ENCODE measurements around the gene MPDZ.

Gene MPDZ

DNA sequence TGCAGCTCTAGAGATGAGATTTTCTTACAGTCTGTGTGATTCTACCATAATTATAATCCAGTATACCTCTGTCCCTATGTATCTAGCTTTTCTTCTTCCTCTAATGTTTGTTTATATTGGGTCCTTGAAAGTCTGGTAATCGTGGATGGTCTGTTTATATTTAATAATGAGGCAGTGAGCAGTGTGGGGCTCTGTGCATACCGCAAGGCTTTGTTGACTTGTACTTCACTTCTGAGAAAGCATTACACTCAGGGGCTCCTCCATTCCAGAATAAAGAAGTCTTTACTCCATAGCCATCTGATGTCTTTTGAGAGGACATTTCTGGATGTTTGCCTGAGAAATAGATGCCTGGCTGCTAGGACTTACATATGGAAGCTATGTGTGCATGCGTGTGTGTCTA, 4.5 kb upstream of the MPDZ start:
- Histone ChIP-seq H3K27me3 (ENCODE audit: control insufficient read depth, insufficient read depth, low read length) (no peaks in the 10 kb centered on the region), H3K9me3 (ENCODE audit: control insufficient read depth, low read length) (no peaks in the 10 kb centered on the region), H3K4me3 (ENCODE audit: low read depth, low read length) (no peak overlapping the region), H3K36me3 (ENCODE audit: control insufficient read depth, insufficient read depth, low read length) (no peaks in the 10 kb centered on the region), H3K9ac (no peak overlapping the region), H2AFZ (no peak overlapping the region), H3K79me2 (no peaks in the 10 kb centered on the region), H3K4me1 (no peaks in the 10 kb centered on the region), H3K27ac (no peak overlapping the region), H3K4me2 (ENCODE audit: low read length) (no peak overlapping the region)
- TF ChIP-seq, protein P1, sequence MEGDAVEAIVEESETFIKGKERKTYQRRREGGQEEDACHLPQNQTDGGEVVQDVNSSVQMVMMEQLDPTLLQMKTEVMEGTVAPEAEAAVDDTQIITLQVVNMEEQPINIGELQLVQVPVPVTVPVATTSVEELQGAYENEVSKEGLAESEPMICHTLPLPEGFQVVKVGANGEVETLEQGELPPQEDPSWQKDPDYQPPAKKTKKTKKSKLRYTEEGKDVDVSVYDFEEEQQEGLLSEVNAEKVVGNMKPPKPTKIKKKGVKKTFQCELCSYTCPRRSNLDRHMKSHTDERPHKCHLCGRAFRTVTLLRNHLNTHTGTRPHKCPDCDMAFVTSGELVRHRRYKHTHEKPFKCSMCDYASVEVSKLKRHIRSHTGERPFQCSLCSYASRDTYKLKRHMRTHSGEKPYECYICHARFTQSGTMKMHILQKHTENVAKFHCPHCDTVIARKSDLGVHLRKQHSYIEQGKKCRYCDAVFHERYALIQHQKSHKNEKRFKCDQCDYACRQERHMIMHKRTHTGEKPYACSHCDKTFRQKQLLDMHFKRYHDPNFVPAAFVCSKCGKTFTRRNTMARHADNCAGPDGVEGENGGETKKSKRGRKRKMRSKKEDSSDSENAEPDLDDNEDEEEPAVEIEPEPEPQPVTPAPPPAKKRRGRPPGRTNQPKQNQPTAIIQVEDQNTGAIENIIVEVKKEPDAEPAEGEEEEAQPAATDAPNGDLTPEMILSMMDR (IDR thresholded peaks at IDR 0.05), result no peak

DNA sequence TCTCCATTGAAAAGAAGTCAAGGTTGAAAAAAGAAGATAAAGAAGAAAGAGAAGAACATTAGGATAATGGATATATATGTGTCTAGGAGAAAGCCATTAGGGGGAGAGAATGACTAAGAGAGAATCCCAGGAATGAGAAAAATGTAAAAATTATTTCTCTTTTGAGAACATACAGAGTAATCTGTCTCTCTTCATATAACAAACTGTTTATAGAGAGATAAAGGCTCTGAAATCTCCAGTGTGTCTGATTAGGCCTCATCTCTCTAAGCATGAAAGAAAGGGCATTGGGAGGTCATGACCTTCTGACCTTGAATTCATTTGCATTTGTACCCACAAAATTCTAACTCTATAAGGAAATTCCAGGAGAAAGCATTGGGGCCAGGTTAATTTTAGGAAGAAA, 3.5 kb upstream of the MPDZ start:
- no peaks in the 10 kb centered on the region for H3K36me3 ChIP-seq (ENCODE audit: control insufficient read depth, insufficient read depth, low read length)
- H3K27ac ChIP-seq, result no peak overlapping the region
- no peak overlapping the region for H2AFZ ChIP-seq
- TF ChIP-seq, protein P1 (IDR thresholded peaks at IDR 0.05), result no peak
- H3K79me2 ChIP-seq, result no peaks in the 10 kb centered on the region
- no peak overlapping the region for H3K4me3 ChIP-seq (ENCODE audit: low read depth, low read length)
- H3K27me3 ChIP-seq (ENCODE audit: control insufficient read depth, insufficient read depth, low read length), result no peaks in the 10 kb centered on the region
- no peak overlapping the region for H3K9ac ChIP-seq
- no peaks in the 10 kb centered on the region for H3K4me1 ChIP-seq
- no peaks in the 10 kb centered on the region for H3K9me3 ChIP-seq (ENCODE audit: control insufficient read depth, low read length)
- H3K4me2 ChIP-seq (ENCODE audit: low read length), result no peak overlapping the region

DNA sequence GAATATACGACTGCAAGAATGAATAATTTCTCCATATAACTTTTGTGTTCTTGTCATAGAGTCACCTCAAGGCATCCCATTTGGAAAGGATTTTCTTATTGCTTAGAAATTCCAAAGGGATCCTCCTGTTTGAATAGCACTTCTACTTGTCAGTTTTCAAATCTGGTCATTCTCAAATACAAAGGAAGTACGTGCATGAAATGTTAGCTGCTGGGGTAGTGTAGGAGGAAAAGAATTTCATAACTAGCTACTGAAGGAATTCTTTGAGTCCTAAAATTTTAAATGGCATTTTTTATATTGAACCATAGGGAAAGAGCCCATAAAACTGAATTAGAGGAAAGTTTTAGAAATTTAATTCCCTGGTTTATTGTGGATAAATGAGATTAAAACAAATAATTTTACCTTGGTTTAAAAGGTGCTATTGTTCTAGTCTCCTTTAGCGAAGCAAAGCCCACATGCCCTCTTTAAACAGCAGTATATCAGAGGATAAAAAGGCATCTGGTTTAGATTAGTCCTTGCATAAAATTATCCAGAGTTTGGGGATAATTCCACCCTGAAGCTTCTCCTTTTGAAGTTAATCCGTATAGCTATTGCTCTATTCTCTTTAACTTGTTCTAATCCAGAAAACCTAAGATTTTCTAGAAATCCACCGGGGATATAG, 2.0 kb upstream of the MPDZ start:
- TF ChIP-seq, protein P1 (IDR thresholded peaks at IDR 0.05), result no peak
- Histone ChIP-seq H3K9me3 (ENCODE audit: control insufficient read depth, low read length) (no peaks in the 10 kb centered on the region), H3K4me3 (ENCODE audit: low read depth, low read length) (no peak overlapping the region), H3K27ac (no peak overlapping the region), H2AFZ (no peak overlapping the region), H3K4me1 (no peaks in the 10 kb centered on the region), H3K9ac (no peak overlapping the region), H3K79me2 (no peaks in the 10 kb centered on the region), H3K4me2 (ENCODE audit: low read length) (no peak overlapping the region), H3K27me3 (ENCODE audit: control insufficient read depth, insufficient read depth, low read length) (no peaks in the 10 kb centered on the region), H3K36me3 (ENCODE audit: control insufficient read depth, insufficient read depth, low read length) (no peaks in the 10 kb centered on the region)

DNA sequence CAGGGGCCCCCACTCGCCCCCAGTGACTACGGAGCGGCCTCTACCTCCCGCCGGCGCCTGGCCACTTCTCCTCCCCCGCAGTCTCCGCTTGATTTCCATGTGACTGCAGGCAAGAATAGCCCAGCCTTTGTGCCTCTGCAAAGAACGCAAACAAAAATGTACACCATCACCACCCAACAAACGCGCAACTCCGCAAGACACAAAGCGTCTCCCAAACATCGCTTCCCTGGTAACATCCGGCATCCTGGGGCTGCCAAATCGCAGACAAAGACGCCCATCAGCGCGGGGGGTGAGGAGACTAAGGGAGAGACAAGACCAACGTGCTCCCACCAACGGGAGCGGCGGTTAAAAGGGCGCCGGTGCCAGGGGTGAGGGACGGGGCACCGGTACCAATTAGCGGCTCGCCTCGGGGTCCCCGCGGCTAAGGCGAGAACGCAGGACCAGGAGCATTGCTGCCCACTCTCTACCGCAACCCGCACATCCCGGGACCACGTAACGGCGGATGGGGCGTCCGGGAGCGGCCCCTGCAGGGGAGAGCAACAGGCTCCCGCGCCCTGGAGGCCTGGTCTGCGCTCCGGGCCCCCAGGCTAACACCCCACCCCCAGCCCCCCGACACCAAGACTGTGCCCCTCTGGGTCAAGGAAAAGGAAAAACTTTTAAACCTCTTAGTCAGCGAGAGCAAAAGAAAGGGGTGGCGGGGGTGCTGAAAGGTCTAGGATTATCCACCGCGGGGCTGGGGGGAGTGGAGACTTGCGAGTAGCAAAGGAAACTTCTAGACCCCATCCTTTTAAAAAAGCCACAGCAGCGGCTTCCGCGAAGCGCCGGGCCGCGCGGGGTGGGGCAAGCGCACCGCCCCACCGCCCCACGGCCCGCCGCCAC, 885 bp downstream of the MPDZ start:
- H3K27me3 ChIP-seq (ENCODE audit: control insufficient read depth, insufficient read depth, low read length), result no peaks in the 10 kb centered on the region
- H3K4me3 ChIP-seq (ENCODE audit: low read depth, low read length), result peak overlapping the region; percentile 77
- no peaks in the 10 kb centered on the region for H3K9me3 ChIP-seq (ENCODE audit: control insufficient read depth, low read length)
- peak overlapping the region; percentile 56 for H3K27ac ChIP-seq
- H2AFZ ChIP-seq, result peak overlapping the region; percentile 65
- TF ChIP-seq, protein P1 (IDR thresholded peaks at IDR 0.05), result no peak
- no peaks in the 10 kb centered on the region for H3K4me1 ChIP-seq
- H3K79me2 ChIP-seq, result no peaks in the 10 kb centered on the region
- H3K4me2 ChIP-seq (ENCODE audit: low read length), result peak overlapping the region; percentile 91
- no peaks in the 10 kb centered on the region for H3K36me3 ChIP-seq (ENCODE audit: control insufficient read depth, insufficient read depth, low read length)
- no peak overlapping the region for H3K9ac ChIP-seq
